Loucy (cell line): ENCODE results near the gene CEP57.
A peak's percentile ranks its signal among the peaks of the same experiment; 100 is the strongest.

Experiments used
- H2AFZ ChIP-seq: fragments of 200-600 bp; sonication (generic); 2 replicates; pipeline ENCODE4 v1.6.0; 2016; ENCODE audit warnings: antibody characterized with exemption, mild to moderate bottlenecking, low read length, moderate library complexity
- H3F3A ChIP-seq: fragments of 200-600 bp; 2 replicates; pipeline ENCODE4 v1.6.0; 2016; ENCODE audit warnings: antibody characterized with exemption, low read depth, mild to moderate bottlenecking
- H3K27me3 ChIP-seq: fragments of 200-600 bp; sonication (generic); 2 replicates; pipeline ENCODE4 v1.6.1; 2014; ENCODE audit warnings: low read length, mild to moderate bottlenecking; ENCODE audit not compliant: insufficient read depth, poor library complexity, severe bottlenecking
- H3K36me3 ChIP-seq: fragments of 200-600 bp; sonication (generic); 2 replicates; pipeline ENCODE4 v1.6.1; 2016; ENCODE audit warnings: low read length; ENCODE audit not compliant: insufficient read depth
- H3K4me1 ChIP-seq: fragments of 200-600 bp; sonication (generic); 2 replicates; pipeline ENCODE4 v1.5.1; 2014; ENCODE audit warnings: low read length, mild to moderate bottlenecking; ENCODE audit not compliant: insufficient read depth, poor library complexity, severe bottlenecking
- H3K4me2 ChIP-seq: fragments of 200-600 bp; sonication (generic); 2 replicates; pipeline ENCODE4 v1.6.0; 2014; ENCODE audit warnings: antibody characterized with exemption, low read length, low read depth, mild to moderate bottlenecking; ENCODE audit not compliant: poor library complexity, severe bottlenecking
- H3K4me3 ChIP-seq: fragments of 200-600 bp; sonication (generic); 2 replicates; pipeline ENCODE4 v1.5.1; 2014; ENCODE audit warnings: low read length, mild to moderate bottlenecking, mixed read lengths; ENCODE audit not compliant: poor library complexity, severe bottlenecking
- H3K79me2 ChIP-seq: fragments of 200-600 bp; sonication (generic); 2 replicates; pipeline ENCODE4 v1.6.1; 2014; ENCODE audit warnings: low read length; ENCODE audit not compliant: insufficient read depth
- H3K9ac ChIP-seq: fragments of 200-600 bp; sonication (generic); 2 replicates; pipeline ENCODE4 v1.6.0; 2014; ENCODE audit warnings: mild to moderate bottlenecking, low read depth, low read length, moderate library complexity; ENCODE audit not compliant: poor library complexity, severe bottlenecking
- H3K9me2 ChIP-seq: fragments of 200-600 bp; sonication (generic); replicated peaks from 2 replicates; pipeline ENCODE4 v1.6.1; 2016; ENCODE audit warnings: low read depth, low read length, mixed read lengths
- H3K9me3 ChIP-seq: fragments of 200-600 bp; sonication (generic); 2 replicates; pipeline ENCODE4 v1.6.1; 2014; ENCODE audit warnings: mild to moderate bottlenecking, antibody characterized with exemption, low read length, low read depth; ENCODE audit not compliant: insufficient read depth
- H4K20me1 ChIP-seq: fragments of 200-600 bp; sonication (generic); 2 replicates; pipeline ENCODE4 v1.6.0; 2014; ENCODE audit warnings: antibody characterized with exemption, low read length, mild to moderate bottlenecking; ENCODE audit not compliant: insufficient read depth, poor library complexity, severe bottlenecking
- EZH2phosphoT487 ChIP-seq: fragments of 200-600 bp; IDR thresholded peaks from 2 replicates; pipeline ENCODE4 v1.6.1; 2018; ENCODE audit warnings: antibody characterized with exemption, mild to moderate bottlenecking, moderate library complexity, borderline replicate concordance
- TF ChIP-seq, protein P1 (sequence below): fragments of 200-600 bp; sonication (generic); conservative IDR thresholded peaks from 2 replicates; pipeline ENCODE4 v1.5.1; 2014; ENCODE audit warnings: mild to moderate bottlenecking, antibody characterized with exemption, low read length

Gene CEP57

DNA sequence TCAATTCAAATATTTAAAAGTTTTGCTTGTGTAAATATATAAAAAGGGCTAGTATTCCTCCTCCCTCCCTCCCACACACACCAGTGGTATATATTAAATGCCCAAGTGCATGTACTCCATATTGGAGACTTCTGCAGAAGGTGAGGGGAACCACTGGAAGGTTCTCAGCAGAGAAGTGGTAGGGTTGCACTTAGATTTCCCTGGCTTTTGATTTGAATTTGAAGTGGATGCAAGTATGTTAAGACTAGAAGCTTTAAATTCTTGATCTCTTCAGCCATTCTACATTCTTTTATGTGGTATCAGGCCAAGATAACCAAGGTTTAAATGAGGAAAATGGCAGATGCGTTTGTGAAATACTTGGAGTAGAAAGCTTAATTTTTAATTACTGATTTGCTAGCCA, 43.1 kb downstream of the CEP57 start:
- peaks cover 82% of the 10 kb centered on the region for H3K36me3 ChIP-seq
- no peaks in the 10 kb centered on the region for H3K9me3 ChIP-seq
- no peaks in the 10 kb centered on the region for H3K9me2 ChIP-seq
- no peaks in the 10 kb centered on the region for H3K27me3 ChIP-seq
- H3K4me1 ChIP-seq: no peaks in the 10 kb centered on the region
- H3K4me2 ChIP-seq: no peak overlapping the region
- no peak overlapping the region for H2AFZ ChIP-seq
- H3K4me3 ChIP-seq: no peak overlapping the region
- no peaks in the 10 kb centered on the region for H4K20me1 ChIP-seq
- H3K9ac ChIP-seq: no peak overlapping the region
- H3F3A ChIP-seq: no peaks in the 10 kb centered on the region
- TF ChIP-seq, protein P1, sequence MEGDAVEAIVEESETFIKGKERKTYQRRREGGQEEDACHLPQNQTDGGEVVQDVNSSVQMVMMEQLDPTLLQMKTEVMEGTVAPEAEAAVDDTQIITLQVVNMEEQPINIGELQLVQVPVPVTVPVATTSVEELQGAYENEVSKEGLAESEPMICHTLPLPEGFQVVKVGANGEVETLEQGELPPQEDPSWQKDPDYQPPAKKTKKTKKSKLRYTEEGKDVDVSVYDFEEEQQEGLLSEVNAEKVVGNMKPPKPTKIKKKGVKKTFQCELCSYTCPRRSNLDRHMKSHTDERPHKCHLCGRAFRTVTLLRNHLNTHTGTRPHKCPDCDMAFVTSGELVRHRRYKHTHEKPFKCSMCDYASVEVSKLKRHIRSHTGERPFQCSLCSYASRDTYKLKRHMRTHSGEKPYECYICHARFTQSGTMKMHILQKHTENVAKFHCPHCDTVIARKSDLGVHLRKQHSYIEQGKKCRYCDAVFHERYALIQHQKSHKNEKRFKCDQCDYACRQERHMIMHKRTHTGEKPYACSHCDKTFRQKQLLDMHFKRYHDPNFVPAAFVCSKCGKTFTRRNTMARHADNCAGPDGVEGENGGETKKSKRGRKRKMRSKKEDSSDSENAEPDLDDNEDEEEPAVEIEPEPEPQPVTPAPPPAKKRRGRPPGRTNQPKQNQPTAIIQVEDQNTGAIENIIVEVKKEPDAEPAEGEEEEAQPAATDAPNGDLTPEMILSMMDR: no peak
- no peak for TF ChIP-seq EZH2phosphoT487
- H3K79me2 ChIP-seq: no peaks in the 10 kb centered on the region

DNA sequence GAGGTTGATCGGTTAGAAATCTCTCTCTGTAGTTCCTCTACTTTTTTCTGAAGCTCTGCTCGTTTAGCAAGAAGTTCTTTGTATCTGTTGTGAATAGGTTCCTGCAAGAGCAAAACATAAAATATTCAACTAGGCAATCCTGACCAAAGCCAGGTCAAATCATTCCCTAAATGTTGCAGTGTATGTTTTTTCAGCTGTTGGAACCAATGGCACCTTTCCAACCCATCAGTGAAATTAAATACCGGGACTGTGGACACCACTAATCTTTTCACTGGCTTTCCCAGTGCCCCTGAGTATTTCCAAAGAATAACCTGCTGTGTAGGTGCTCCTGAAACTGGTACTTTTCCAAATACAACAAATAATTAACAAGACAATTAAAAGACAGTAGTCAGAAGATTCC, 45.1 kb downstream of the CEP57 start:
- H3K9me3 ChIP-seq: no peaks in the 10 kb centered on the region
- H3K9me2 ChIP-seq: no peaks in the 10 kb centered on the region
- no peaks in the 10 kb centered on the region for H3F3A ChIP-seq
- H2AFZ ChIP-seq: no peak overlapping the region
- peaks cover 86% of the 10 kb centered on the region; the same call in 1 of the 2 replicates for H3K36me3 ChIP-seq
- H3K4me1 ChIP-seq: no peaks in the 10 kb centered on the region
- no peak for TF ChIP-seq EZH2phosphoT487
- TF ChIP-seq, protein P1: no peak
- no peak overlapping the region for H3K9ac ChIP-seq
- H3K27me3 ChIP-seq: no peaks in the 10 kb centered on the region
- H3K4me3 ChIP-seq: no peak overlapping the region
- H3K4me2 ChIP-seq: no peak overlapping the region
- no peaks in the 10 kb centered on the region for H3K79me2 ChIP-seq
- H4K20me1 ChIP-seq: no peaks in the 10 kb centered on the region

DNA sequence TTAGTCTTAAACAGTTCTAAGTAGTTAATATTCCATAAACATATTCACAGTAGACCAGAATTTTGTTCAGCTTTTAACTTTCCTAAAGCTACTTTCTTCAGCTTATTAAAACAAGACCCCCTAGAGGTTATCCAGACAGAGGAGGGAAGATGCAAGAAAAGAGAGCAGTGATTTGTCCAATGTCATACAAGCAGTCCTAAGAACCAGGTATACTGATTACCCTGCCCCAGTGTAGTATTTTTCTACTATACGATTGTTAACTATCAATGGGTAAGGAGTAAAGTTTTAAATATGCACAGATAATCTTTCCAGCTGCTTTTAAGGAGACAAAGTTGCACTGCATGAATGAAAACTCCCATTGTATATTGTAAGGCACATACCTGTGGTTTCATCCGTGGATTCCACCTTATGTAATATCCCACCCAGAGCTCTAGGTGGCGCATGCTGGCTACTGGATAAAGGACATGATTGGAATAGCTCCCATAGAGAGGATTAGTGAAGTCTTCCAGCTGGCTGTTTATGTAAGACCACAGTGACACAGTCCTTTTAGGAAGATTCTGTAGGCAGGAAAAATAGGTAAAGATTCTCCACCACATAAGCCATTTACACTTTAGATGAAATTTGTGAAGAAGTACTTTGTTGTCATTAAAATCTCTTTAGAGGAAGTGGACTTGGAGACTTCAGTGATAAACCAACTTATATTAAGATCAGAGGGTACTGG, 45.6 kb downstream of the CEP57 start:
- H3K4me1 ChIP-seq: no peaks in the 10 kb centered on the region
- no peak overlapping the region for H3K9ac ChIP-seq
- H3K27me3 ChIP-seq: no peaks in the 10 kb centered on the region
- H3K9me2 ChIP-seq: no peaks in the 10 kb centered on the region
- no peaks in the 10 kb centered on the region for H3K79me2 ChIP-seq
- no peaks in the 10 kb centered on the region for H3F3A ChIP-seq
- H3K4me3 ChIP-seq: no peak overlapping the region
- H4K20me1 ChIP-seq: no peaks in the 10 kb centered on the region
- no peaks in the 10 kb centered on the region for H3K9me3 ChIP-seq
- no peak for TF ChIP-seq EZH2phosphoT487
- TF ChIP-seq, protein P1: peak; percentile 97
- no peak overlapping the region for H2AFZ ChIP-seq
- H3K4me2 ChIP-seq: no peak overlapping the region
- peaks cover 86% of the 10 kb centered on the region; the same call in 1 of the 2 replicates for H3K36me3 ChIP-seq
